Duodenal mucosa (tissue), 2 donors: Measurements from ENCODE around the gene RNASE8.
A peak's percentile ranks its signal among the peaks of the same experiment; 100 is the strongest.

Experiments used
- H3K27ac ChIP-seq: one replicate; pipeline ENCODE4 v1.7.0; 2013; ENCODE audit warnings: low read depth, low read length
- H3K27me3 ChIP-seq, 2 donors: one replicate each; pipeline ENCODE4 v1.7.0; 2013; ENCODE audit warnings: low read length in 2 of 2, control low read depth in 1 of 2; ENCODE audit not compliant: insufficient read depth in 2 of 2, control insufficient read depth in 1 of 2
- H3K36me3 ChIP-seq, 2 donors: one replicate each; pipeline ENCODE4 v1.7.0; 2013; ENCODE audit warnings: low read length in 2 of 2, control low read depth in 1 of 2; ENCODE audit not compliant: insufficient read depth in 2 of 2, control insufficient read depth in 1 of 2
- H3K4me1 ChIP-seq, 2 donors: one replicate each; pipeline ENCODE4 v1.7.0; 2013; ENCODE audit warnings: low read length in 2 of 2, control low read depth in 1 of 2; ENCODE audit not compliant: insufficient read depth in 2 of 2, control insufficient read depth in 1 of 2
- H3K4me3 ChIP-seq, 2 donors: one replicate each; pipeline ENCODE4 v1.7.0; 2013; ENCODE audit warnings: low read length in 2 of 2, low read depth in 1 of 2
- H3K9ac ChIP-seq, 2 donors: one replicate each; pipeline ENCODE4 v1.7.0; 2013; ENCODE audit warnings: low read length in 2 of 2, low read depth in 1 of 2
- H3K9me3 ChIP-seq, 2 donors: one replicate each; pipeline ENCODE4 v1.7.0; 2013; ENCODE audit warnings: low read length in 2 of 2, control low read depth in 1 of 2; ENCODE audit not compliant: control insufficient read depth in 1 of 2

The RNASE8 gene

GRCh38 chr14:21019366-21019765, 38.3 kb upstream of the RNASE8 start:
- H3K27ac ChIP-seq = no peak overlapping the region
- peaks cover 17 to 19% of the 10 kb centered on the region in 2 donors for H3K4me1 ChIP-seq
- peaks cover 16 to 54% of the 10 kb centered on the region in 2 donors for H3K36me3 ChIP-seq

GRCh38 chr14:21020977-21021545, 36.6 kb upstream of the RNASE8 start:
- Histone ChIP-seq H3K36me3 (peaks cover 16 to 54% of the 10 kb centered on the region in 2 donors), H3K27me3 (no peaks in the 10 kb centered on the region), H3K4me3 (no peak overlapping the region), H3K9ac (no peak overlapping the region), H3K27ac (no peak overlapping the region), H3K9me3 (no peaks in the 10 kb centered on the region), H3K4me1 (peaks cover 19 to 20% of the 10 kb centered on the region in 2 donors)

More at GRCh38 chr14:21019366-21019765, 38.3 kb upstream of the RNASE8 start:
- no peak overlapping the region for H3K9ac ChIP-seq
- H3K9me3 ChIP-seq = no peaks in the 10 kb centered on the region
- H3K27me3 ChIP-seq = no peaks in the 10 kb centered on the region
- H3K4me3 ChIP-seq = no peak overlapping the region

GRCh38 chr14:21022686-21023085, 34.9 kb upstream of the RNASE8 start:
- H3K9ac ChIP-seq = no peak overlapping the region
- H3K4me3 ChIP-seq = peak overlapping the region; percentile 67 to 89
- no peak overlapping the region for H3K27ac ChIP-seq
- no peaks in the 10 kb centered on the region for H3K9me3 ChIP-seq
- no peaks in the 10 kb centered on the region for H3K27me3 ChIP-seq
- peaks cover 19 to 20% of the 10 kb centered on the region in 2 donors for H3K4me1 ChIP-seq
- peaks cover 16 to 40% of the 10 kb centered on the region in 2 donors for H3K36me3 ChIP-seq

- Histone ChIP-seq H3K9ac (peak overlapping the region in 1 of 2 donors; percentile 15), H3K27ac (no peak overlapping the region), H3K27me3 (no peaks in the 10 kb centered on the region), H3K4me3 (peak overlapping the region; percentile 67 to 89), H3K4me1 (peaks cover 19 to 20% of the 10 kb centered on the region in 2 donors), H3K9me3 (no peaks in the 10 kb centered on the region), H3K36me3 (peaks cover 16 to 35% of the 10 kb centered on the region in 2 donors)
These were observed 34.4 kb upstream of the RNASE8 start for GRCh38 chr14:21023174-21023573.

GRCh38 chr14:21023817-21024584, 33.6 kb upstream of the RNASE8 start:
- peaks cover 10 to 28% of the 10 kb centered on the region in 2 donors for H3K36me3 ChIP-seq
- peak overlapping the region; percentile 81 to 95 for H3K9ac ChIP-seq
- peak overlapping the region; percentile 67 to 89 for H3K4me3 ChIP-seq
- no peaks in the 10 kb centered on the region for H3K9me3 ChIP-seq
- peak overlapping the region; percentile 13 for H3K27ac ChIP-seq
- no peaks in the 10 kb centered on the region for H3K27me3 ChIP-seq
- H3K4me1 ChIP-seq = peaks cover 19 to 20% of the 10 kb centered on the region in 2 donors

- Histone ChIP-seq H3K9ac (peak within 1 kb of the TSS; percentile 81 to 95), H3K4me1 (peaks cover 19 to 20% of the 10 kb centered on the region in 2 donors), H3K27ac (peak within 1 kb of the TSS; percentile 50), H3K36me3 (peaks cover 5 to 22% of the 10 kb centered on the region in 2 donors), H3K9me3 (no peaks in the 10 kb centered on the region), H3K27me3 (no peaks in the 10 kb centered on the region), H3K4me3 (peak within 1 kb of the TSS; percentile 82 to 89)
These were observed 32.8 kb upstream of the RNASE8 start, which contains the start of gene NDRG2 for GRCh38 chr14:21024585-21025370. NDRG2 (minus strand) TSS chr14:21025061; CDS start chr14:21023315, 1,746 bp downstream.

GRCh38 chr14:21025371-21026273, 32.0 kb upstream of the RNASE8 start:
- no peaks in the 10 kb centered on the region for H3K9me3 ChIP-seq
- H3K27ac ChIP-seq = peak overlapping the region; percentile 50
- H3K4me1 ChIP-seq = peaks cover 19 to 20% of the 10 kb centered on the region in 2 donors
- H3K27me3 ChIP-seq = no peaks in the 10 kb centered on the region
- peak overlapping the region; percentile 66 to 69 for H3K9ac ChIP-seq
- H3K36me3 ChIP-seq = peaks cover 0 to 16% of the 10 kb centered on the region in 2 donors
- peak overlapping the region; percentile 82 to 89 for H3K4me3 ChIP-seq

GRCh38 chr14:21026274-21026987, 31.2 kb upstream of the RNASE8 start:
- H3K27ac ChIP-seq = no peak overlapping the region
- no peaks in the 10 kb centered on the region for H3K27me3 ChIP-seq
- H3K9me3 ChIP-seq = no peaks in the 10 kb centered on the region
- H3K9ac ChIP-seq = no peak overlapping the region
- no peak overlapping the region for H3K4me3 ChIP-seq
- peaks cover 0 to 8% of the 10 kb centered on the region in 2 donors for H3K36me3 ChIP-seq
- peaks cover 19 to 20% of the 10 kb centered on the region in 2 donors for H3K4me1 ChIP-seq

- Histone ChIP-seq H3K27me3 (no peaks in the 10 kb centered on the region), H3K9ac (no peak overlapping the region), H3K4me1 (peaks cover 19 to 20% of the 10 kb centered on the region in 2 donors), H3K9me3 (no peaks in the 10 kb centered on the region), H3K36me3 (peaks cover 0 to 3% of the 10 kb centered on the region in 2 donors), H3K4me3 (no peak overlapping the region), H3K27ac (no peak overlapping the region)
These were observed 30.7 kb upstream of the RNASE8 start for GRCh38 chr14:21026988-21027315.
